Stomach smooth muscle (tissue), 2 donors: ENCODE data around the gene MED25.
A peak's percentile ranks its signal among the peaks of the same experiment; 100 is the strongest.

Source experiments
- H3K27ac ChIP-seq: one replicate; pipeline ENCODE4 v1.7.0; 2013; ENCODE audit warnings: mild to moderate bottlenecking, low read length, inconsistent platforms
- H3K27me3 ChIP-seq, 2 donors: one replicate each; pipeline ENCODE4 v1.7.0; 2013; ENCODE audit warnings: low read length in 2 of 2; ENCODE audit not compliant: insufficient read depth in 2 of 2, control insufficient read depth in 1 of 2
- H3K36me3 ChIP-seq, 2 donors: one replicate each; pipeline ENCODE4 v1.7.0; 2013; ENCODE audit warnings: low read length in 2 of 2; ENCODE audit not compliant: control insufficient read depth in 2 of 2, insufficient read depth in 2 of 2
- H3K4me1 ChIP-seq: one replicate; pipeline ENCODE4 v1.7.0; 2013; ENCODE audit warnings: low read length; ENCODE audit not compliant: control insufficient read depth, insufficient read depth
- H3K4me3 ChIP-seq, 2 donors: one replicate each; pipeline ENCODE4 v1.7.0; 2013; ENCODE audit warnings: low read length in 2 of 2
- H3K9ac ChIP-seq, 2 donors: one replicate each; pipeline ENCODE4 v1.7.0; 2013; ENCODE audit warnings: low read length in 2 of 2, mild to moderate bottlenecking in 1 of 2
- H3K9me3 ChIP-seq, 2 donors: one replicate each; pipeline ENCODE4 v1.7.0; 2013; ENCODE audit warnings: low read length in 2 of 2; ENCODE audit not compliant: control insufficient read depth in 2 of 2
- donor health status: healthy.
- donor health status: Pancreatic carcinoma.

The MED25 gene

GRCh38 chr19:49817964-49818648 lies at the start of gene MED25:
MED25 (plus strand) TSS chr19:49818289; CDS start chr19:49818342, 53 bp downstream.
- peak within 1 kb of the TSS; percentile 92 to 93 for H3K9ac ChIP-seq
- peaks cover 12% of the 10 kb centered on the region for H3K4me1 ChIP-seq
- no peaks in the 10 kb centered on the region for H3K27me3 ChIP-seq
- H3K9me3 ChIP-seq, result no peaks in the 10 kb centered on the region
- H3K4me3 ChIP-seq, result peak within 1 kb of the TSS; percentile 83 to 96
- H3K36me3 ChIP-seq, result peaks cover 0 to 6% of the 10 kb centered on the region in 2 donors
- H3K27ac ChIP-seq, result peak within 1 kb of the TSS; percentile 92

- Histone ChIP-seq H3K9me3 (no peaks in the 10 kb centered on the region), H3K9ac (no peak overlapping the region), H3K4me3 (no peak overlapping the region), H3K36me3 (peaks cover 0 to 2% of the 10 kb centered on the region in 2 donors), H3K27ac (no peak overlapping the region), H3K27me3 (no peaks in the 10 kb centered on the region), H3K4me1 (peaks cover 27% of the 10 kb centered on the region)
These were observed 47.6 kb upstream of the MED25 start for GRCh38 chr19:49770529-49770928.

- Histone ChIP-seq H3K4me3 (no peak overlapping the region), H3K9me3 (no peaks in the 10 kb centered on the region), H3K27me3 (no peaks in the 10 kb centered on the region), H3K4me1 (peaks cover 22% of the 10 kb centered on the region), H3K27ac (no peak overlapping the region), H3K36me3 (peaks cover 0 to 2% of the 10 kb centered on the region in 2 donors), H3K9ac (no peak overlapping the region)
These were observed 46.4 kb upstream of the MED25 start for GRCh38 chr19:49771674-49772139.

- Histone ChIP-seq H3K27ac (no peak overlapping the region), H3K36me3 (peaks cover 0 to 2% of the 10 kb centered on the region in 2 donors), H3K9me3 (no peaks in the 10 kb centered on the region), H3K4me3 (no peak overlapping the region), H3K27me3 (no peaks in the 10 kb centered on the region), H3K9ac (no peak overlapping the region), H3K4me1 (peaks cover 15% of the 10 kb centered on the region)
These were observed 45.1 kb upstream of the MED25 start for GRCh38 chr19:49772850-49773432.

GRCh38 chr19:49773663-49774350 lies 44.3 kb upstream of the MED25 start:
- H3K4me3 ChIP-seq, result no peak overlapping the region
- peaks cover 0 to 2% of the 10 kb centered on the region in 2 donors for H3K36me3 ChIP-seq
- no peak overlapping the region for H3K9ac ChIP-seq
- no peaks in the 10 kb centered on the region for H3K9me3 ChIP-seq
- no peak overlapping the region for H3K27ac ChIP-seq
- no peaks in the 10 kb centered on the region for H3K27me3 ChIP-seq
- peaks cover 7% of the 10 kb centered on the region for H3K4me1 ChIP-seq

GRCh38 chr19:49774969-49775368 lies 43.1 kb upstream of the MED25 start:
- Histone ChIP-seq H3K4me1 (peaks cover 6% of the 10 kb centered on the region), H3K9me3 (no peaks in the 10 kb centered on the region), H3K9ac (no peak overlapping the region), H3K36me3 (peaks cover 0 to 4% of the 10 kb centered on the region in 2 donors), H3K27me3 (no peaks in the 10 kb centered on the region), H3K4me3 (no peak overlapping the region), H3K27ac (no peak overlapping the region)

- Histone ChIP-seq H3K9ac (no peak overlapping the region), H3K27me3 (no peaks in the 10 kb centered on the region), H3K27ac (no peak overlapping the region), H3K36me3 (peaks cover 0 to 4% of the 10 kb centered on the region in 2 donors), H3K9me3 (no peaks in the 10 kb centered on the region), H3K4me3 (no peak overlapping the region), H3K4me1 (peaks cover 6% of the 10 kb centered on the region)
These were observed 42.2 kb upstream of the MED25 start for GRCh38 chr19:49775742-49776370.

GRCh38 chr19:49776371-49776764 lies 41.7 kb upstream of the MED25 start:
- H3K9me3 ChIP-seq, result no peaks in the 10 kb centered on the region
- H3K4me3 ChIP-seq, result no peak overlapping the region
- peaks cover 6% of the 10 kb centered on the region for H3K4me1 ChIP-seq
- no peaks in the 10 kb centered on the region for H3K27me3 ChIP-seq
- no peak overlapping the region for H3K27ac ChIP-seq
- peaks cover 0 to 4% of the 10 kb centered on the region in 2 donors for H3K36me3 ChIP-seq
- no peak overlapping the region for H3K9ac ChIP-seq

GRCh38 chr19:49779731-49780555 lies 38.1 kb upstream of the MED25 start:
- no peak overlapping the region for H3K4me3 ChIP-seq
- H3K27me3 ChIP-seq, result no peaks in the 10 kb centered on the region
- H3K9me3 ChIP-seq, result no peaks in the 10 kb centered on the region
- no peak overlapping the region for H3K9ac ChIP-seq
- peaks cover 12 to 20% of the 10 kb centered on the region in 2 donors for H3K36me3 ChIP-seq
- H3K4me1 ChIP-seq, result no peaks in the 10 kb centered on the region
- H3K27ac ChIP-seq, result no peak overlapping the region

- Histone ChIP-seq H3K27ac (no peak overlapping the region), H3K36me3 (peaks cover 17 to 24% of the 10 kb centered on the region in 2 donors), H3K9ac (no peak overlapping the region), H3K27me3 (no peaks in the 10 kb centered on the region), H3K9me3 (no peaks in the 10 kb centered on the region), H3K4me3 (no peak overlapping the region), H3K4me1 (no peaks in the 10 kb centered on the region)
These were observed 37.2 kb upstream of the MED25 start for GRCh38 chr19:49780861-49781260.
